Adrenal gland (tissue), 12 donors: ENCODE results near the gene BST2. TPM values are rescaled to one million over a fixed set of nuclear protein-coding genes. Genes with fewer than 3 reads are reported as not detected.

Source experiments
- DNase-seq, 7 donors: peaks; one replicate each; pipeline ENCODE4 v3.0.0-alpha.2; 2019 to 2020
- H3K27ac ChIP-seq, 5 donors: fragments of 200-600 bp; sonication (generic) in 4 of 5; 1 replicate in 3 of 5; 2 replicates in 2 of 5; pipeline versions ENCODE4 v1.5.1 to v1.8.0; 2016 to 2020; ENCODE audit warnings: mild to moderate bottlenecking in 1 of 5
- H3K27me3 ChIP-seq: fragments of 200-600 bp; 2 replicates; pipeline ENCODE4 v1.8.0; 2021
- H3K36me3 ChIP-seq, 2 donors: fragments of 200-600 bp; replicated peaks in 1 of 2; 1 replicate in 1 of 2; 2 replicates in 1 of 2; pipeline versions ENCODE4 v1.5.1 to v1.8.0; 2018 to 2022
- H3K4me1 ChIP-seq, 2 donors: fragments of 200-600 bp; replicated peaks in 1 of 2; 1 replicate in 1 of 2; 2 replicates in 1 of 2; pipeline versions ENCODE4 v1.5.1 to v1.8.0; 2018 to 2021
- H3K4me3 ChIP-seq, 4 donors: fragments of 200-600 bp; sonication (generic) in 3 of 4; one replicate each; pipeline ENCODE4 v1.5.1; 2016 to 2018
- H3K9me3 ChIP-seq, 3 donors: fragments of 200-600 bp; sonication (generic) in 1 of 3; replicated peaks in 1 of 3; 1 replicate in 2 of 3; 2 replicates in 1 of 3; pipeline versions ENCODE4 v1.5.1 to v1.8.0; 2016 to 2021
- POLR2A ChIP-seq, 2 donors: fragments of 450-650 bp; IDR thresholded peaks; one replicate each; pipeline ENCODE4 v1.6.1; 2017; ENCODE audit warnings: antibody characterized with exemption in 2 of 2, mild to moderate bottlenecking in 2 of 2, moderate library complexity in 1 of 2
- WGBS, 4 donors: extraction: QIAGEN DNeasy Blood & Tissue Kit in 2 of 4; methylation state at CpG; one replicate each; pipeline versions ENCODE4 v1.1.5 to v1.1.7; 2013 to 2017; 5-methylcytosine and 5-hydroxymethylcytosine counted together
- intact Hi-C, 2 donors: fragments of 100-400 bp; cut with DNase I; formaldehyde crosslinking; loops; one replicate each; pipeline versions ENCODE4 v1.14.1 to v1.15.0; 2022 to 2023
- polyA plus RNA-seq, 3 donors: library from polyadenylated mRNA; stranded (reverse); fragments of 200-250 nt in 2 of 3; fragments of 350-450 nt in 1 of 3; fragmentation: Illumina TruSeq in 1 of 3; extraction: RNeasy Lipid Tissue Mini Kit (QIAGEN cat#74804) in 1 of 3; gene quantifications; one replicate each; pipeline ENCODE4 v1.2.3, GENCODE V29; 2013 to 2014
- total RNA-seq, 9 donors: library from RNA; depleted of rRNA in 4 of 9; stranded (reverse); fragments of >200 nt in 4 of 9; fragments of 120-200 nt in 1 of 9; fragmentation: NEBNext Ultra II Directional in 1 of 9; extraction: Animal tissue kit (Norgen Biotek cat#: 25700) in 1 of 9; gene quantifications; one replicate each; pipeline versions ENCODE4 v1.1.0 to v1.2.4, GENCODE V29; 2013 to 2023
- TF ChIP-seq, protein P1 (sequence below), 6 experiments: fragments of 450-650 bp in 4 of 6; fragments of 200-600 bp in 2 of 6; sonication (generic) in 1 of 6; IDR thresholded peaks; 1 replicate in 5 of 6; 2 replicates in 1 of 6; pipeline versions ENCODE4 v1.5.1 to v1.8.0; 2016 to 2021; ENCODE audit warnings: antibody characterized with exemption in 6 of 6, mild to moderate bottlenecking in 2 of 6, moderate library complexity in 1 of 6
- donor health status: healthy with polysubstance abuse.
- donor health status: Bipolar disorder and iron deficiency.
- donor health status: DM: yes; HTN: yes; CAD: no.
- donor health status: DM: no; HTN: no; CAD: no.
- donor health status: DM: no; HTN: no; CAD: no.
- donor health status: DM: yes; HTN: yes; CAD: no.

BST2 gene
- total and polyA plus RNA-seq, 12 donors: 146 to 940 (median 588) TPM

DNA sequence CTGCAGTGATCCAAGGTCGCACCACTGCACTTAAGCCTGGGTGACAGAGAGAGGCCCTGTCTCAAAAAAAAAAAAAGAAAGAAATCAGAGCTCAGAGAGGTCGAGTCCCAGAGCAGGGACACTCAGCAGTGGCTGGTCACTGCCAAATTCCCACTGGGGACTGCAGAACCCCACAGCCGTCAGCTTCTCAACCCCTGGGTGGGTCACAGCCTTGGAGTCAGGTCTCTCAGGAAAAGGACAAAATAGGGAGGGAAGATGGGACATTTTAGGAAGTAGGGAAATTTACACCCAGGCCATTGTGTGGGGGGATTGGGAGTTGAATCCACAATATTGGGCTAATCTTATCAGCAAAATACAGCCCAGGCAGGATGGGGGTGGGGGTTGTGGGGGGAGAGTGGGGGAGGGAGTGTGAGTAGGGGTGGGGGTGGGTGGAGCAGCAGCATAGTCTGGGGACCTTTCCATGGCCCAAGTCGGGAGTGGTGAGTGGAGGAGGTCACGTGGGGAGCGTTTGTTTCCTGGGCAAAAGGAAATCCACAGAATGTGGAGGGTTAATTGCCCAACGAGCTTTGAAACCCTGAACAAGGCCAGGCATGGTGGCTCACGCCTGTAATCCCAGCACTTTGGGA is 6.4 kb downstream of the BST2 start:
- Histone ChIP-seq H3K27me3 (no peaks in the 10 kb centered on the region), H3K4me3 (no peak overlapping the region), H3K27ac (no peak overlapping the region), H3K36me3 (peaks cover 0 to 45% of the 10 kb centered on the region in 2 donors), H3K9me3 (no peaks in the 10 kb centered on the region), H3K4me1 (peaks cover 11 to 14% of the 10 kb centered on the region in 2 donors)
- intact Hi-C loops: no loop called here
- WGBS, 4 donors: 54 to 67% (median 61%) methylated on average over 8 of the region's 8 CpGs
- DNase-seq: no peak
- no peak for TF ChIP-seq POLR2A (IDR thresholded peaks at IDR 0.05)
- TF ChIP-seq, protein P1, sequence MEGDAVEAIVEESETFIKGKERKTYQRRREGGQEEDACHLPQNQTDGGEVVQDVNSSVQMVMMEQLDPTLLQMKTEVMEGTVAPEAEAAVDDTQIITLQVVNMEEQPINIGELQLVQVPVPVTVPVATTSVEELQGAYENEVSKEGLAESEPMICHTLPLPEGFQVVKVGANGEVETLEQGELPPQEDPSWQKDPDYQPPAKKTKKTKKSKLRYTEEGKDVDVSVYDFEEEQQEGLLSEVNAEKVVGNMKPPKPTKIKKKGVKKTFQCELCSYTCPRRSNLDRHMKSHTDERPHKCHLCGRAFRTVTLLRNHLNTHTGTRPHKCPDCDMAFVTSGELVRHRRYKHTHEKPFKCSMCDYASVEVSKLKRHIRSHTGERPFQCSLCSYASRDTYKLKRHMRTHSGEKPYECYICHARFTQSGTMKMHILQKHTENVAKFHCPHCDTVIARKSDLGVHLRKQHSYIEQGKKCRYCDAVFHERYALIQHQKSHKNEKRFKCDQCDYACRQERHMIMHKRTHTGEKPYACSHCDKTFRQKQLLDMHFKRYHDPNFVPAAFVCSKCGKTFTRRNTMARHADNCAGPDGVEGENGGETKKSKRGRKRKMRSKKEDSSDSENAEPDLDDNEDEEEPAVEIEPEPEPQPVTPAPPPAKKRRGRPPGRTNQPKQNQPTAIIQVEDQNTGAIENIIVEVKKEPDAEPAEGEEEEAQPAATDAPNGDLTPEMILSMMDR (IDR thresholded peaks at IDR 0.05): no peak

DNA sequence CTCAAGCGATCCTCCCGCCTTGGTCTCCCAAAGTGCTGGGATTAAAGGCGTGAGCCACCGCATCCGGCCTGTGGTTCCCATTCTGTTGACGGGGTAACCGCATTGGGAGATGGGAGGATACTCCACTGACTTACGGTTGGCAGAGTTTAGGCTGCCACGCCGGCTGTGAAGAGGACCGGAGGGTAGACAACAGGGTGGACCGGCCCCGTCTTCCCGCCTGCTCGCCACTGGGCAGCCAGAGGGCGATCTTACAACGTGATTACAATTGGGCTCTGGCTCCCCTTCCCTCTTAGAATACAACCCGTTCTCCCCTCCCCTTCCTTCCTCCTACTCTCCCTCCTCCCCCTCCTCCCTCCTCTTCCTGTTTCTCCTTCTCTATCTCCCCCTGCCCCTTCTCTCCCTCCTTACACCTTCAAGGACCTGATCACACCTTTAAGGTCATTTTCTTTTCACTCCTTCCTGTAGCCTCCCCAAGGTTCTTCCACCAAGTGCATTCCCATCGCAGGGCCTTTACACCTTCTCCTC is 10.5 kb downstream of the BST2 start:
- WGBS, 4 donors: 18 to 33% (median 21%) methylated on average over 17 to 19 of the region's 19 CpGs
- peaks cover 14 to 34% of the 10 kb centered on the region in 2 donors for H3K4me1 ChIP-seq
- H3K27me3 ChIP-seq: no peaks in the 10 kb centered on the region
- TF ChIP-seq, protein P1 (IDR thresholded peaks at IDR 0.05): peak; percentile 37 to 88 (median 68)
- no peak for TF ChIP-seq POLR2A (IDR thresholded peaks at IDR 0.05)
- DNase-seq: peak; percentile 54 to 86 (median 74)
- intact Hi-C loops: loop anchor here in 1 of 2 donors (5.0 kb wide), 1 partner anchor 67 kb away; the partner anchor contains the start of gene NXNL1
- no peaks in the 10 kb centered on the region for H3K9me3 ChIP-seq
- peaks cover 0 to 18% of the 10 kb centered on the region in 2 donors for H3K36me3 ChIP-seq
- H3K4me3 ChIP-seq: no peak overlapping the region
- H3K27ac ChIP-seq: no peak overlapping the region

DNA sequence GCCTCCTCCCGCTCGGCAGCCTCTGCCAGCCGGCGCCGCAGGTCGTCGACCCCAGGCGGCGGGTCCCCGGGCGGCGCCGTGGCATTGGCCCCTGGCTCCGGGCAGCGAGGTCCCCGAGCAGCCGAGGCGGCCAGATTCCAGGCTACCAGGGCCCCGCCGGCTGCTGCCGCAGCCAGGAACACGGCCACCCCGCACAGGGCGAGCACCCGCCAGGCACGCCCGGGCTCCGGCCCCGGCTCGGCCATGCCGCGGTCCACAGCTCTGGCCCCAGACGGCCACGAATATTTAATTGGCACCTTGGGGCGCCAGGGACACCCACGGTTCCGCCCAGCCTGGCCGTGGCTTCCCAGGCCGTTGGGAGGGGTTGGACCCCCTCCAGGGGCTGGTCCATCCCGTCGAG is 11.5 kb downstream of the BST2 start, which contains the start of gene CCDC194:
Gene CCDC194, minus strand, starts transcription at position 283 of the 400 bp plus-strand sequence. Its CDS starts 38 bp downstream, at position 245.
- Histone ChIP-seq H3K4me3 (peak within 1 kb of the TSS in 1 of 4 donors; percentile 17), H3K9me3 (no peaks in the 10 kb centered on the region), H3K36me3 (peaks cover 0 to 12% of the 10 kb centered on the region in 2 donors), H3K4me1 (peaks cover 14 to 34% of the 10 kb centered on the region in 2 donors), H3K27ac (peak within 1 kb of the TSS in 3 of 5 donors; percentile 49 to 62 (median 56)), H3K27me3 (no peaks in the 10 kb centered on the region)
- no peak for TF ChIP-seq POLR2A (IDR thresholded peaks at IDR 0.05)
- TF ChIP-seq, protein P1 (IDR thresholded peaks at IDR 0.05): no peak
- 9 to 40% (median 23%) methylated on average over 2 to 41 of the region's 41 CpGs for WGBS, 4 donors
- intact Hi-C loops: loop anchor here in 1 of 2 donors (5.0 kb wide), 1 partner anchor 68 kb away; the partner anchor contains the start of gene NXNL1
- DNase-seq: peak in 2 of 7 donors; percentile 48 to 53

GRCh38 chr19:17393002-17393401 is 12.4 kb downstream of the BST2 start:
- TF ChIP-seq, protein P1 (IDR thresholded peaks at IDR 0.05): no peak
- TF ChIP-seq POLR2A (IDR thresholded peaks at IDR 0.05): no peak
- peak; percentile 61 to 91 (median 78) for DNase-seq
- Histone ChIP-seq H3K4me1 (peaks cover 14 to 34% of the 10 kb centered on the region in 2 donors), H3K27me3 (no peaks in the 10 kb centered on the region), H3K36me3 (peaks cover 0 to 7% of the 10 kb centered on the region in 2 donors), H3K4me3 (no peak overlapping the region), H3K9me3 (no peaks in the 10 kb centered on the region), H3K27ac (no peak overlapping the region)
- 12 to 34% (median 29%) methylated on average over 2 of the region's 2 CpGs for WGBS, 4 donors
- intact Hi-C loops: loop anchor here in 1 of 2 donors (5.0 kb wide), 1 partner anchor 69 kb away; the partner anchor contains the start of gene NXNL1
